Measurements from ENCODE around the gene ABLIM1. TPM values are rescaled to one million over a fixed set of nuclear protein-coding genes. Genes with fewer than 3 reads are reported as not detected.
A peak's percentile ranks its signal among the peaks of the same experiment; 100 is the strongest.

ABLIM1 gene
- total RNA-seq, 1 experiment from 2014 or later, result 274 TPM

GRCh38 chr10:114686013-114686412, 27.9 kb upstream of the ABLIM1 start:
- Histone ChIP-seq H3K27ac (ENCODE audit: low read length) (peak overlapping the region; percentile 100), H3K4me1 (ENCODE audit: control insufficient read depth, insufficient read depth, low read length) (peaks cover 75% of the 10 kb centered on the region), H3K4me3 (ENCODE audit: low read depth in 2 of 2, low read length in 2 of 2) (no peak overlapping the region), H3K27me3 (ENCODE audit: control insufficient read depth, insufficient read depth, low read length) (no peaks in the 10 kb centered on the region), H3K9me3 (ENCODE audit: control insufficient read depth, insufficient read depth, low read depth, low read length) (no peaks in the 10 kb centered on the region), H3K36me3 (ENCODE audit: control insufficient read depth, insufficient read depth, low read length) (no peaks in the 10 kb centered on the region)
- no peak for DNase-seq (ENCODE audit: low read depth, low spot score)
- ATAC-seq, result no peak
- in situ Hi-C loops (cut with HindIII; ENCODE audit: low pct_unique_long_range_greater_than_20kb, low sequenced_read_pairs), result no loop called here
- TF ChIP-seq CTCF (IDR thresholded peaks at IDR 0.05), result no peak
- no peak for TF ChIP-seq SIN3A (IDR thresholded peaks at IDR 0.05; ENCODE audit: borderline replicate concordance, insufficient read depth, low read depth, low read length)
- TF ChIP-seq POLR2AphosphoS5 (IDR thresholded peaks at IDR 0.05; ENCODE audit: low read depth, low read length), result no peak
- TF ChIP-seq REST (IDR thresholded peaks at IDR 0.05; ENCODE audit: insufficient read depth in 1 of 2, low read depth in 2 of 2, low read length in 1 of 2), result no peak
- no peak for TF ChIP-seq TCF7L2 (IDR thresholded peaks at IDR 0.05; ENCODE audit: low read depth, low read length)
- ChIA-PET POLR2A (interaction anchor here (0.6 to 1.5 kb wide), 2 partner anchors 11 to 244 kb away, joined by 5 to 9 read pairs; no protein-coding TSS in a partner anchor), CTCF (interaction anchor here (0.9 kb wide), 1 partner anchor 135 kb away, joined by 6 read pairs; the partner anchor contains the start of gene FHIP2A)
- intact Hi-C loops (cut with micrococcal nuclease; ENCODE audit: unreplicated experiment), result no loop called here
- BruUV-seq (replicated peaks), result no TSS peak

- Histone ChIP-seq H3K27me3 (ENCODE audit: control insufficient read depth, insufficient read depth, low read length) (no peaks in the 10 kb centered on the region), H3K27ac (ENCODE audit: low read length) (peak overlapping the region; percentile 100), H3K4me3 (ENCODE audit: low read depth in 2 of 2, low read length in 2 of 2) (peak overlapping the region in 1 of 2 experiments; percentile 55; a peak in 2 of 4 replicates), H3K9me3 (ENCODE audit: control insufficient read depth, insufficient read depth, low read depth, low read length) (no peaks in the 10 kb centered on the region), H3K36me3 (ENCODE audit: control insufficient read depth, insufficient read depth, low read length) (no peaks in the 10 kb centered on the region), H3K4me1 (ENCODE audit: control insufficient read depth, insufficient read depth, low read length) (peaks cover 78% of the 10 kb centered on the region)
- intact Hi-C loops (cut with micrococcal nuclease; ENCODE audit: unreplicated experiment) (no loop called here), in situ Hi-C loops (cut with HindIII; ENCODE audit: low pct_unique_long_range_greater_than_20kb, low sequenced_read_pairs) (no loop called here)
- TSS peak; percentile 80 for BruUV-seq (replicated peaks)
- TF ChIP-seq TCF7L2 (IDR thresholded peaks at IDR 0.05; ENCODE audit: low read depth, low read length), result no peak
- TF ChIP-seq POLR2AphosphoS5 (IDR thresholded peaks at IDR 0.05; ENCODE audit: low read depth, low read length), result no peak
- TF ChIP-seq CTCF (IDR thresholded peaks at IDR 0.05), result no peak
- peak; percentile 34 for ATAC-seq
- ChIA-PET POLR2A (interaction anchor here (1.5 kb wide), 1 partner anchor 12 kb away, joined by 5 read pairs; no protein-coding TSS in a partner anchor), CTCF (interaction anchor here (0.9 to 1.6 kb wide), 2 partner anchors 9 to 136 kb away, joined by 5 to 6 read pairs; partner anchors contain the start of gene FHIP2A)
- no peak for DNase-seq (ENCODE audit: low read depth, low spot score)
These were observed 27.4 kb upstream of the ABLIM1 start for GRCh38 chr10:114685456-114685855.

Data from Panc1 (cell line).